DND-41 (cell line): ENCODE results near the gene WDTC1.

Experiments used
- ATAC-seq: fragments of 200-7000 bp; cut with Tn5 transposase; 3 replicates; pipeline ENCODE4 v1.9.1; 2021; ENCODE audit warnings: low read depth; ENCODE audit not compliant: insufficient read depth
- DNase-seq: peaks from one replicate; pipeline ENCODE4 v3.0.0-alpha.2; 2020
- H2AFZ ChIP-seq: 2 replicates; pipeline ENCODE4 v1.6.0; 2012; ENCODE audit warnings: low read depth, low read length
- H3K27ac ChIP-seq: 2 replicates; pipeline ENCODE4 v1.5.1; 2012; ENCODE audit warnings: low read length, inconsistent platforms
- H3K27me3 ChIP-seq: fragments of 200-600 bp; sonication (generic); 2 replicates; pipeline ENCODE4 v1.6.0; 2012; ENCODE audit warnings: low read length, mild to moderate bottlenecking, inconsistent platforms; ENCODE audit not compliant: insufficient read depth, poor library complexity
- H3K36me3 ChIP-seq: 2 replicates; pipeline ENCODE4 v1.5.1; 2012; ENCODE audit warnings: low read length, inconsistent platforms; ENCODE audit not compliant: insufficient read depth
- H3K4me1 ChIP-seq: 2 replicates; pipeline ENCODE4 v1.5.1; 2012; ENCODE audit warnings: mild to moderate bottlenecking, low read length; ENCODE audit not compliant: insufficient read depth
- H3K4me2 ChIP-seq: 2 replicates; pipeline ENCODE4 v1.6.0; 2012; ENCODE audit warnings: mild to moderate bottlenecking, moderate library complexity, low read length, inconsistent platforms; ENCODE audit not compliant: insufficient read depth
- H3K4me3 ChIP-seq, 2 experiments: fragments of 200-600 bp in 1 of 2; shearing (Covaris generic) in 1 of 2; 2 replicates each; pipeline ENCODE4 v1.5.1; 2012 to 2016; ENCODE audit warnings: inconsistent platforms in 2 of 2, low read length in 2 of 2, mild to moderate bottlenecking in 2 of 2, low read depth in 1 of 2, moderate library complexity in 1 of 2
- H3K79me2 ChIP-seq: 2 replicates; pipeline ENCODE4 v1.6.0; 2012; ENCODE audit warnings: low read length, inconsistent platforms; ENCODE audit not compliant: insufficient read depth
- H3K9ac ChIP-seq: 2 replicates; pipeline ENCODE4 v1.6.0; 2012; ENCODE audit warnings: low read depth, mild to moderate bottlenecking, inconsistent platforms, low read length, moderate library complexity
- H3K9me3 ChIP-seq: 2 replicates; pipeline ENCODE4 v1.5.1; 2012; ENCODE audit warnings: low read length, moderate library complexity, mild to moderate bottlenecking, inconsistent platforms; ENCODE audit not compliant: insufficient read depth, severe bottlenecking
- H4K20me1 ChIP-seq: 2 replicates; pipeline ENCODE4 v1.6.0; 2012; ENCODE audit warnings: low read length; ENCODE audit not compliant: insufficient read depth
- EZH2 ChIP-seq: IDR thresholded peaks from 3 replicates; pipeline ENCODE4 v1.6.1; 2012; ENCODE audit warnings: borderline replicate concordance, low read depth, mild to moderate bottlenecking, moderate library complexity, low read length, inconsistent platforms; ENCODE audit not compliant: severe bottlenecking
- TF ChIP-seq, protein P1 (sequence below): IDR thresholded peaks from 2 replicates; pipeline ENCODE4 v1.5.1; 2012; ENCODE audit warnings: borderline replicate concordance, low read length, moderate library complexity, mild to moderate bottlenecking; ENCODE audit not compliant: poor library complexity, severe bottlenecking; ENCODE audit errors: extremely low read depth

The WDTC1 gene

GRCh38 chr1:27300341-27301051 is 66.1 kb downstream of the WDTC1 start:
- Histone ChIP-seq H3K4me1 (no peaks in the 10 kb centered on the region), H3K4me2 (no peak overlapping the region), H3K79me2 (no peaks in the 10 kb centered on the region), H3K4me3 (no peak overlapping the region), H3K9ac (no peak overlapping the region), H2AFZ (no peak overlapping the region), H4K20me1 (peaks cover 10% of the 10 kb centered on the region; the same call in 1 of the 2 replicates), H3K36me3 (peaks cover 69% of the 10 kb centered on the region), H3K27ac (no peak overlapping the region), H3K9me3 (no peaks in the 10 kb centered on the region), H3K27me3 (no peaks in the 10 kb centered on the region)
- peak; percentile 83 for DNase-seq
- peak; percentile 96 for ATAC-seq
- no peak for TF ChIP-seq EZH2
- TF ChIP-seq, protein P1, sequence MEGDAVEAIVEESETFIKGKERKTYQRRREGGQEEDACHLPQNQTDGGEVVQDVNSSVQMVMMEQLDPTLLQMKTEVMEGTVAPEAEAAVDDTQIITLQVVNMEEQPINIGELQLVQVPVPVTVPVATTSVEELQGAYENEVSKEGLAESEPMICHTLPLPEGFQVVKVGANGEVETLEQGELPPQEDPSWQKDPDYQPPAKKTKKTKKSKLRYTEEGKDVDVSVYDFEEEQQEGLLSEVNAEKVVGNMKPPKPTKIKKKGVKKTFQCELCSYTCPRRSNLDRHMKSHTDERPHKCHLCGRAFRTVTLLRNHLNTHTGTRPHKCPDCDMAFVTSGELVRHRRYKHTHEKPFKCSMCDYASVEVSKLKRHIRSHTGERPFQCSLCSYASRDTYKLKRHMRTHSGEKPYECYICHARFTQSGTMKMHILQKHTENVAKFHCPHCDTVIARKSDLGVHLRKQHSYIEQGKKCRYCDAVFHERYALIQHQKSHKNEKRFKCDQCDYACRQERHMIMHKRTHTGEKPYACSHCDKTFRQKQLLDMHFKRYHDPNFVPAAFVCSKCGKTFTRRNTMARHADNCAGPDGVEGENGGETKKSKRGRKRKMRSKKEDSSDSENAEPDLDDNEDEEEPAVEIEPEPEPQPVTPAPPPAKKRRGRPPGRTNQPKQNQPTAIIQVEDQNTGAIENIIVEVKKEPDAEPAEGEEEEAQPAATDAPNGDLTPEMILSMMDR, result peak; percentile 99

- Histone ChIP-seq H3K4me1 (no peaks in the 10 kb centered on the region), H3K79me2 (no peaks in the 10 kb centered on the region), H3K27ac (no peak overlapping the region), H2AFZ (no peak overlapping the region), H3K27me3 (no peaks in the 10 kb centered on the region), H3K9me3 (no peaks in the 10 kb centered on the region), H4K20me1 (peaks cover 10% of the 10 kb centered on the region; the same call in 1 of the 2 replicates), H3K9ac (no peak overlapping the region), H3K36me3 (peaks cover 65% of the 10 kb centered on the region), H3K4me3 (no peak overlapping the region), H3K4me2 (no peak overlapping the region)
- ATAC-seq (no peak), DNase-seq (no peak)
- TF ChIP-seq, protein P1, result no peak
- no peak for TF ChIP-seq EZH2
Measured at GRCh38 chr1:27301052-27301422, 66.6 kb downstream of the WDTC1 start.

DNA sequence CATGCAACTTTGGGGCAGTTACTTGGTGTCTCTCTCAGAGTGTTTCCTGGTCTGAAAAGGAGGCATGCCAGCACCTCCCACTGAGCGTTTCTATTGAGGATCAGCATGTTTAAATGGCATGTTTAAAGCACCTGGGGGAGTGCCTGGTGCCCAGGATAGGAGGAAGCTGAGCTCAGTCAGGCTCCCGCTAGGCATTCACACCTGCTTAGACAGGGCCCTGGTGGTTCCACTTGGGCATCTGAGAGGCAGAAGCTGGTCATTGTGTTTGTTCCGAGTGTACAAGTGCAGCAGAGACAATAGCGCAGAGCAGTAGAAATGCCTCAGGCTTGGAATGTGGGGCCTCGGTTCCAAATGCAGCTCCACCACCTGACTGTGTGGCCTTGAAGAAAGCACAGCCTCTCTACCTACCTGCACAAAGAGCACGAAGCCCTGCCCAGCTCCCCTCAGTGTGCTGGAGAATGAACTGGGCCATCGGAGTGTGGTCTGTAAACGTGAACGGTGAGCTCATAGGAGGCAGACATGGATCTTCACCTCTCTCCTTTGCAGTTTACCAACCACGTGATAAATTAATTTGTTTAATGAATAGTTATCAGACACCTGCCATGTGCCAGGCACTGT is 67.3 kb downstream of the WDTC1 start:
- TF ChIP-seq EZH2, result no peak
- TF ChIP-seq, protein P1, result no peak
- H3K9ac ChIP-seq, result no peak overlapping the region
- H3K36me3 ChIP-seq, result peaks cover 61% of the 10 kb centered on the region
- no peak overlapping the region for H3K4me3 ChIP-seq
- no peaks in the 10 kb centered on the region for H3K79me2 ChIP-seq
- H3K4me2 ChIP-seq, result no peak overlapping the region
- ATAC-seq (no peak), DNase-seq (no peak)
- H3K9me3 ChIP-seq, result no peaks in the 10 kb centered on the region
- H3K27me3 ChIP-seq, result no peaks in the 10 kb centered on the region
- no peaks in the 10 kb centered on the region for H3K4me1 ChIP-seq
- H4K20me1 ChIP-seq, result peaks cover 10% of the 10 kb centered on the region; the same call in 1 of the 2 replicates
- no peak overlapping the region for H3K27ac ChIP-seq
- H2AFZ ChIP-seq, result no peak overlapping the region
